RCC 7860 (cell line): Measurements from ENCODE around the gene AFG3L2.

Experiments used
- DNase-seq: peaks from one replicate; pipeline ENCODE4 v3.0.0-alpha.2; 2015; ENCODE audit warnings: low spot score
- FAIRE-seq: peaks from 2 replicates; lab custom pipeline; 2012; peaks lifted over from hg19 to GRCh38; lab: Jason Lieb, UNC

The AFG3L2 gene

DNA sequence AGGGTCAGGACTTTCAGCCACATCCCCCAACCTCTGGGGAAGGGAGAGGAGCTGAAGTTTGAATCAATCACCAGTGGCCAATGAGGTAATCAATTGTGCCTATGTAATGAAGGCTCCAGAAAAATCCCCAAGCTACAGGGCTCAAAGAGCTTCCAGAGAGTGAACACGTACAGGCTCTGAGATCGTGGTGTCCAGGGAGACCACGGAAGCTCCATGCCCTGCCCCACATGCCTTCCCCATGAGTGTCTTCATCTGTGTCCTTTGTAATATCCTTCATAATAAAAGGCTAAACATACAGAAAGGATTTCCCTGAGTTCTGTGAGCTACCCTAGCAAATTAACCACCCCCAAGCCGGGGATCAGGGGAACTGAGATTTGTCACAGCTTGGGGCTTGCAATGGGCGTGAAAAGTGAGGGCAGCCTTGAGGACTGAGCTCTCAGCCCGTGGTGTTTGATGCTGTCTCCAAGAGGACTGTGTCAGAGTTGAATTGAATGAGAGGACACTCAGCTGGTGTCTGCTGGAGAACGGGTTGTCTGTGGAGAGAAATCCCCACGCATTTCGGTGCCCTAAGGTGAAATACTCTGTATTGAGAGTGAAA is 94.5 kb downstream of the AFG3L2 start:
- DNase-seq (peak; percentile 20), FAIRE-seq (no peak)

DNA sequence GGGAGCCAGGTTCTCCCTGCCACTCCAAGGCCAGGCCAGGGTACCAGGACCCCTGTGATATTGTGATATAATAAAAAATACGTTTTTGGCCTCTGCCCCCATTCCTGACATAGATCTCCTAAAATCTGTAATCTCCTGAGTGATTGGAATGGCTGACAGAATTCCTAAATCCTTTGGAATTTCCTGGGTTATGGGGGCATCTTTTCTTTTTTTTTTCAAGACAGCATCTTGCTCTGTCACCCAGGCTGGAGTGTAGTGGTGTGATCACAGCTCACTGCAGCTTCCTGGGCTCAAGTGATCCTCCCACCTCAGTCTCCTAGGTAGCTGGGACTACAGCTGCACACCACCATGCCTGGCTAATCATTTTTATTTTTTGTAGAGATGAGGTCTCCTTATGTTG is 95.2 kb downstream of the AFG3L2 start:
- FAIRE-seq: no peak
- DNase-seq: no peak

GRCh38 chr18:12279781-12280531 is 97.1 kb downstream of the AFG3L2 start:
- FAIRE-seq: no peak
- DNase-seq: no peak
